NCI-H2196 (cell line): Measurements from ENCODE around the gene SLC1A2.

Experiments used
- DNase-seq: peaks from one replicate; lab custom pipeline; 2025; ENCODE audit not compliant: unreplicated experiment; lab: John Stamatoyannopoulos, UW

The SLC1A2 gene

GRCh38 chr11:35352077-35352888 is 67.1 kb downstream of the SLC1A2 start:
- no peak for DNase-seq

DNA sequence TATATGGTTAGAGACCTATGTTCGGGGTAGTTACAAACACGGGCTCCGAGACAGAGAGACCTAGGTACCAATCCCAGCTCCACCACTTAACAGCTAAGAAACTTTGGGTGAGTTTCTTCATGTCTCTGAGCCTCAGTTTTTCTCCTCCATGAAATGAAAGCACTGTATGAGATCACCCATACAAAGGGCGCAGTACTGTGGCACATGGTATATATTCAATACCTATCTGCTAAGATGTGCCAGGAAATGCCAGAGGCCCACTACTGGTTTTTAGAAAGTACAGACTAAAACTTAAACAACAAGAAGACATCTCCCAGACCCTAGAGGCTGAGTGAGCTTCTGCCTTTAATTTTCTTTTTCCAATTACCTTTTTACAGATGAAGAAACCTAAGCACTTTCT is 69.5 kb downstream of the SLC1A2 start:
- no peak for DNase-seq

GRCh38 chr11:35348898-35349687 is 70.3 kb downstream of the SLC1A2 start:
- no peak for DNase-seq

GRCh38 chr11:35347921-35348331 is 71.4 kb downstream of the SLC1A2 start:
- DNase-seq, result no peak

GRCh38 chr11:35347173-35347878 is 72.0 kb downstream of the SLC1A2 start:
- no peak for DNase-seq

DNA sequence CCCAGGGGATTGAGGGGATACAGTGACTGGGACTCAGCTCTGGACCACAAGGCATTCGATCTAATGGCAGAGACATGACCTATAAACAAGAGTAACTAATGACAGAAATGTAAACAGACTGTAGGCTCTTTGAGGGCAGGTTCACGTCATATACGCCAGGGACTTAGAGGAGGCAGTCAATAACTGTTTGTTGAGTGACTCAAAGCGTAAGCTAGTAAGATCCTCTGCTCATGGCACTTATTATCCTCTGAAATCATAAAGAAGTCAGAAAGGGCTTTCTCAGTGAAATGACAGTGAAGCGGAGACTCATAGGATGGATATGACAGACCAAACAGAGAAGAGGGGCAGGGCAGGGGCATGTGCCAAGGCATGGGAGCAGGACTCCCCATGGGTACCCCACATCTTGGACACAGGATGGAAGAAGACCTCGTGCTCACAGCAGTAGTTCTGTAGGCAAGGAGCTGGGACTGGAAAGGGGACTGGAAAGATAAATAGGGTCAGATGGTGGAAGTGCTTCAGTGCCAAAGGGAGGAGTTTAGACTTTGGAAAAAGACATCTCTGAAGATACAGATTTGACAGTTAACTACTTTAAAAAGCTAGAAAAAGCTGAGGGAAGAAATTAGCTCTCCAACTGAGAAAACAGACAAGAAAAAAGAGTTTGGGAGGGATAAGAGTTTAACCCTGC is 72.7 kb downstream of the SLC1A2 start:
- no peak for DNase-seq

DNA sequence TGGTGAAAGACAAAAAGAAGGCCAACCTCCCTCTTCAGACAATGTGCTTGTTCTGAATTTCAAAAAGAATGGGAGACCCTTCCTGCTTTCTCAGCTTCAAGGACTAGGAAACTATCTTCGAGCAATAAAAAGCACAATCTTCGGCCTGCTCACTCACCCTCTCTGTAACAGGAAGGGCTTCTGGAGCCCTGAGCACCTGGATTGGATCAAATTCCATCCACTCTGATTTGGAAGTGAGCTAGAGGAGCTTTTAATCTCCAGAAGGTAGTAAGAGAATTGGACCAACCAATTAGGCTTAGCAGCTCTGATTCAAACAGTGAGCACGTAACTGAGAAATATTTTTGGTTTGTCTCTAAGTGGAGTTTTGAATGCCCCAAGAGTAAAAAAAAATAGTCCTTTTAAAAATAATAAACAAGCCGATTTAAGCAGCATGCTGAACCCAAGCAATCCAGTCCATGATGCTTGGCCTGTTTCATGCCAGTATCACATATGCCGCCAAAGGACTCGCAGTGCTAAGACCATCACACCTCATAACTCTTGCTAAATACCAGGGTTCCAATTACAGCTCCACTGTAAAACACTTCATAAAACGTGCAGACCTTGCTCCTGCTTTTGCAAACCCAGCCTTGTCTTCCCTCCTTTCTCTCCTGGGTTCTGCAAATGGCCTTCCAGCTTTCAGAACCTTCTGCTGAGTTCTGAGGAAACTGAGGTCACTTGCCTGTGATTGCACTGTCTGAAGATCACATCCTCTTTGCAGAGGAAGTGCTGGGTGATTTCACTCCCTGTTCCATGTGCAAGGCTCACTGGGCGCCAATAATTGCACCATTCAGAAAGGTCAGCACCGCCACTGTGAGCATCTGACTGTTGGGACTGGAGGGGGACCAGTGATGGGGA is 74.4 kb downstream of the SLC1A2 start:
- no peak for DNase-seq

DNA sequence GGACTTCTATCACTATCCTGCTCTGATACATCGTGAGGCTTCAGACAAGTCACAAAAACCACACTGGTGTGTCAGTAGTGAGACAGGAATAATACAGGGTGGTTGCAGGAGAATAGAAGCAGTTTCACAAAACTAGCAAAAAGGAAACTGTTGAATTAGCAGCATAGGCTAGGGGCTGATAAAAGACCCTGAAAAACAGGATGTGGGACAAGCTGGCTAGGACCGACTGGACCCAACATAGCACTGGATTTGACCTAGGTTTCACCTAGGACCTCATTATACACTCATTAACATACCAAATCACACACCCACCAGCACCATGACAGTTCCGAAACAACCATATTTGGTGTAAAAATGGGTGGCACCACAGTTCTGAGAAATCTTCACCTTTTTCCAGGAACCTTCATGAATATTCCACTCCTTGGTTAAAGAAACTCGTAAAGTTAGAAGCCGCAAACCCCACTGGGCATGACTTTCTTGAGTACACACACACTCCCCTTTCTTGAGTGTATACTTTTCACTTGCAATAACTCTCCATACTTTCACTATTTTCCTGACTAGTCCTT is 76.2 kb downstream of the SLC1A2 start:
- no peak for DNase-seq

GRCh38 chr11:35340715-35341114 is 78.6 kb downstream of the SLC1A2 start:
- DNase-seq, result no peak

- DNase-seq, result no peak
Observed at GRCh38 chr11:35340071-35340470, 79.3 kb downstream of the SLC1A2 start.

GRCh38 chr11:35338921-35339320 is 80.4 kb downstream of the SLC1A2 start:
- no peak for DNase-seq

GRCh38 chr11:35337914-35338305 is 81.4 kb downstream of the SLC1A2 start:
- no peak for DNase-seq

DNA sequence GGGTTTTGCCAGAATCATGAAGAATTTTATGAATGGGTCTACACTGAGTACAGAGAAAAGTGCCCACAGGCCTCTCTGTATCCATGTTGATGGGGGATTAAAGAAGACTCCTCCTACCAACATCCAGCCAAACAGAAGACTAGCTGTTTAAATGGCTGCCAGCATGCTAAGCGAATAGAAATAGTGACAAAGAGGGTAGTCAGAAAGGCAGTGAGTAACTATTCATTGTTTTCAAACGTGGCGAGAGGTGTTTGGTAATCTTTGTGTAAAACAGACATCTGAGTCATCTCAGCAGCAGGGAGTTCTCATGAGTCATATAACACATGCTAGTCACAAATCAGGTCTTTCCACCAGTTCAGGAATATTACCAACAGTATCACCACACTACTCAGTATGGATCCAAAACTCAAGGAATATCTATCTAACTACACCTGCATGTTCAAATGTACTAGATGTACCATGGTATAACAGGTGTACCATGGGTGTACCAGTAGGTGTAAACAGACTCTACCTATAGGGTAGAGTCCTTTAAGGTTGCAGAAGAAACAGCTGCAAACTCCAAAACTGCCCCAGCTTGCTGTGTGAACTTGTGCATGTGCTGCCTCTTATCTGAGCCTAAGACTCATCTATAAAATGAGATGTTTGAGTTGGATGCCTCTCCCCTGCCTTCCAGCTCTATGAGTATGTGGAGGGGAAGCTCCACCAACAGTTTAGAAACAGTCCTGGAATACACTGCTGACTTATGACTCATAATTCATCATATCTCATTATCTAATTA is 82.0 kb downstream of the SLC1A2 start:
- no peak for DNase-seq

- DNase-seq, result no peak
Observed at GRCh38 chr11:35336726-35337125, 82.6 kb downstream of the SLC1A2 start.

GRCh38 chr11:35335226-35335625 is 84.1 kb downstream of the SLC1A2 start:
- no peak for DNase-seq

- no peak for DNase-seq
Observed at GRCh38 chr11:35334385-35335090, 84.8 kb downstream of the SLC1A2 start.

- no peak for DNase-seq
Observed at GRCh38 chr11:35332524-35332923, 86.8 kb downstream of the SLC1A2 start.

- DNase-seq, result no peak
Observed at GRCh38 chr11:35330931-35331330, 88.4 kb downstream of the SLC1A2 start.
